Parathyroid adenoma (tissue), 2 donors: Measurements from ENCODE around the gene BOK.

Experiments used
- H2AFZ ChIP-seq: fragments of 300-600 bp; sonication (generic); one replicate; pipeline ENCODE4 v1.7.0; 2017; ENCODE audit warnings: antibody characterized with exemption, mild to moderate bottlenecking
- H3K27ac ChIP-seq: fragments of 300-600 bp; sonication (generic); one replicate; pipeline ENCODE4 v1.7.0; 2017
- H3K27me3 ChIP-seq: fragments of 300-600 bp; sonication (generic); one replicate; pipeline ENCODE4 v1.7.0; 2017; ENCODE audit warnings: low read length; ENCODE audit not compliant: control insufficient read depth, insufficient read depth
- H3K36me3 ChIP-seq: fragments of 300-600 bp; sonication (generic); one replicate; pipeline ENCODE4 v1.7.0; 2017; ENCODE audit warnings: low read length; ENCODE audit not compliant: control insufficient read depth, insufficient read depth
- H3K4me1 ChIP-seq: fragments of 300-600 bp; sonication (generic); one replicate; pipeline ENCODE4 v1.7.0; 2017; ENCODE audit warnings: control low read depth
- H3K4me2 ChIP-seq: fragments of 300-600 bp; sonication (generic); one replicate; pipeline ENCODE4 v1.7.0; 2017; ENCODE audit warnings: low read length
- H3K4me3 ChIP-seq: fragments of 300-600 bp; sonication (generic); one replicate; pipeline ENCODE4 v1.7.0; 2017; ENCODE audit warnings: low read depth, low read length
- H3K79me2 ChIP-seq: fragments of 300-600 bp; sonication (generic); one replicate; pipeline ENCODE4 v1.7.0; 2017; ENCODE audit warnings: control low read depth
- H3K9ac ChIP-seq: fragments of 300-600 bp; sonication (generic); one replicate; pipeline ENCODE4 v1.7.0; 2017; ENCODE audit warnings: mild to moderate bottlenecking
- H3K9me3 ChIP-seq: fragments of 300-600 bp; sonication (generic); one replicate; pipeline ENCODE4 v1.7.0; 2017; ENCODE audit warnings: low read length; ENCODE audit not compliant: control insufficient read depth
- TF ChIP-seq, protein P1 (sequence below): fragments of 300-600 bp; sonication (generic); IDR thresholded peaks from one replicate; pipeline ENCODE4 v1.7.0; 2017; ENCODE audit warnings: antibody characterized with exemption, mild to moderate bottlenecking
- donor health status: primary hyperparathyroidism.

BOK gene

DNA sequence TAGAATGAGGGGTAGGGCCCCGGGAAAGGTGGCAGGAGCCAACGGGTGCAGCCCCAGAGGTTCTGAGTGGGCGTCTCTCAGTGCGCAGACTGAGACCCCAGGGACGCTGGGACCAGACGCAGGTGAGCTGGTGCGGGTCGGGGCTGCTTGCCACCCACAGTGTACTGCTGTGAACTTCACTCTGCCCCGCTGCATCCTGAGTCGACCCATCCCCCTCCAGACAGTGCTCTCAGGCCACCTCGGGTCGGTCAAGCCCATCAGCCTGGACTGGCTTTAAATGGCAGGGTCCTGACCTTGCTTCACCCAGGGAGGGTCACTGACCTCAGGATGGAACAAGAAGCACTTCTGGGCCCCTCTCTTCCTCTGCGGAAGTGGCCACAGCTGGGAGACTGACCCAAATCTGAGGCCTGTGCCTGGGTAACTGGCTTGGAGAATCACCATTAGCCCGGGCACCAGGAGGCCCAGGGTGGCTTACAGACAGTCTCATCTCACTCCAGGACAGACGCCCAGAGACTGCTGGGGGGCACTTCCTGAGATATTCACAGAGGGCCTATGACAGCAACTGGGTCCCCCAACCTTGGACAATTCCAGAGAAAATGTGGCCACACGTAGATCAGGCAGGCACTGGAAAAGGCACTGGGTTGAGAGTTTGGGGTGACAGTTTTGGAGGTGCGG is 23.7 kb upstream of the BOK start:
- no peaks in the 10 kb centered on the region for H3K79me2 ChIP-seq
- H3K27me3 ChIP-seq: no peaks in the 10 kb centered on the region
- H3K4me2 ChIP-seq: no peak overlapping the region
- H3K4me1 ChIP-seq: no peaks in the 10 kb centered on the region
- no peak overlapping the region for H2AFZ ChIP-seq
- H3K36me3 ChIP-seq: no peaks in the 10 kb centered on the region
- no peak overlapping the region for H3K9ac ChIP-seq
- TF ChIP-seq, protein P1, sequence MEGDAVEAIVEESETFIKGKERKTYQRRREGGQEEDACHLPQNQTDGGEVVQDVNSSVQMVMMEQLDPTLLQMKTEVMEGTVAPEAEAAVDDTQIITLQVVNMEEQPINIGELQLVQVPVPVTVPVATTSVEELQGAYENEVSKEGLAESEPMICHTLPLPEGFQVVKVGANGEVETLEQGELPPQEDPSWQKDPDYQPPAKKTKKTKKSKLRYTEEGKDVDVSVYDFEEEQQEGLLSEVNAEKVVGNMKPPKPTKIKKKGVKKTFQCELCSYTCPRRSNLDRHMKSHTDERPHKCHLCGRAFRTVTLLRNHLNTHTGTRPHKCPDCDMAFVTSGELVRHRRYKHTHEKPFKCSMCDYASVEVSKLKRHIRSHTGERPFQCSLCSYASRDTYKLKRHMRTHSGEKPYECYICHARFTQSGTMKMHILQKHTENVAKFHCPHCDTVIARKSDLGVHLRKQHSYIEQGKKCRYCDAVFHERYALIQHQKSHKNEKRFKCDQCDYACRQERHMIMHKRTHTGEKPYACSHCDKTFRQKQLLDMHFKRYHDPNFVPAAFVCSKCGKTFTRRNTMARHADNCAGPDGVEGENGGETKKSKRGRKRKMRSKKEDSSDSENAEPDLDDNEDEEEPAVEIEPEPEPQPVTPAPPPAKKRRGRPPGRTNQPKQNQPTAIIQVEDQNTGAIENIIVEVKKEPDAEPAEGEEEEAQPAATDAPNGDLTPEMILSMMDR: no peak
- H3K27ac ChIP-seq: no peak overlapping the region
- H3K4me3 ChIP-seq: no peak overlapping the region
- H3K9me3 ChIP-seq: no peaks in the 10 kb centered on the region

DNA sequence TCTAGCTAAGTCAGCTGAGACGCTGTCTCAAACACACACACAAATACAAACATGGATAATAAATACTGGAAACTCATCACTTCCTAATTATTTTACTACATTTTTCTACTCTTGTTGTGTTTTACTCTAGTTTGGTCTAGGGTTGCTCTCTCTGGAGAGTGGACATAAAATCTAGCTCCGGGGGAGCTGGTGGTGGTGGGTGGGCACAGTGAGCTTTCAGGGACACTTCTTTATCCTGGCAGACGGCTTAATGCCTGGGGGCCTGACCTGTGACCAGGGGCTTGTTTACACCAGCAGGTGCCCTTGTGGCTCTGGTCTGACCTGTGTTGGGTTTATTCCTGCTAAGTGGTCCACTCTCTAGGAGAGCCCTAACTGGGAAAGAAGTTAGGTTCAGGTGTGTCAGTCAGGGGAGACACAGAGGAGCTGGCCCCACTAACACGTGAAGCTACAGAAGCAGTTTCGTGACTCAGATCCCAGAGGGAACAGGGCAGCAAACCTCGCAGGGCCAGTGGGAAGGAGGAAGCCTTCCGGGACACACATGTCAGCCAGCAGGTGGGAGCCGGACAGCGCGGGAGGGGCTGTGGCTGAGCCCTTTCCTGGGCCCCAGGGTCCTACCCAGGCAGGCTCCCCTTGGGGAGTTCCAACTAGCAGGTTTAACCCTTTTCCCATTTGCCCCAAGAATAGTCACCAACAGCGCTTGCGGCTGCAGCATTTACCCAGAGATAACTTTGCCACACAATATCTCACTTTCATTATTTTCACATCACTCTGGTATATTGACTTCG is 22.5 kb upstream of the BOK start:
- Histone ChIP-seq H3K4me2 (no peak overlapping the region), H3K79me2 (no peaks in the 10 kb centered on the region), H3K9ac (no peak overlapping the region), H3K9me3 (no peaks in the 10 kb centered on the region), H3K4me1 (peaks cover 3% of the 10 kb centered on the region), H3K27me3 (no peaks in the 10 kb centered on the region), H3K4me3 (no peak overlapping the region), H3K36me3 (no peaks in the 10 kb centered on the region), H2AFZ (no peak overlapping the region), H3K27ac (no peak overlapping the region)
- TF ChIP-seq, protein P1: no peak

DNA sequence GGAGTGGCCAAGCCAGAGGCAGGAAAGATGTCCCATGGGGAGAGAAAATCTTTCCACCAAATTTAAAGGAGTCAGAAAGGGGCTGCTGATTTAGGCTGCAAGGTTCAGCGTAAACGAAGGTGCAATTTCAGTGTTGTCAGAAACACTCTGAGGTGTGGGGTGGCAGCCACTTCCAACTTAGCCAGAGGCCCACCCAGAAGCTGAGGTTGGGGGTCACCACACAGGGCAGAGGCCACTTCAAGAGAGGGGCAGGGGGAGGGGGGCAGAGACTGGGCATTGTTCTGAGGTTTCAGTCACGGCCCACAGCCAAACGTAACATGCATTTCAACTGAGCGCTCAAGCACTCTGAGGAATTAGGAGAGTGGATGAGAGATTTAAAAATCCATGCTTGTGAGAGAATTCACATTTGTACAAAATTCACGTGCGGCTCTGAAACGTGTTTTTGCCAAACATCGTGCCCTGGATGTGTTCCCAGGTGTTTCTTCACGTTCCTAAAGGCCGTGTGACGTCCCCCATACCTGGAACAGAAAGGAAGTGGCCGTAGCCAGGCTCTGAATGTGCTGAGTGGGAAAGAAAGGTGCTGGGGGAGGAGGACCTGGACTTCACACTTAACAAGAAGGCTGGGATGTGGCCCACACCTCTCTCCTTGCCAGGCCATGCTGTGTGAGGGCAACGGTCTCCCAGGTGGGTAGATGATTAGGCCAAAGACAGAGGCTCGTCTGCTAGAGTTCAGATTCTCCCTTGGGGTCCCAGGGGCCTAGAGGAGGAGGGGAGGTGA is 19.5 kb upstream of the BOK start:
- H3K9me3 ChIP-seq: no peaks in the 10 kb centered on the region
- no peak overlapping the region for H3K4me3 ChIP-seq
- TF ChIP-seq, protein P1: no peak
- H3K27me3 ChIP-seq: no peaks in the 10 kb centered on the region
- H3K79me2 ChIP-seq: no peaks in the 10 kb centered on the region
- no peak overlapping the region for H2AFZ ChIP-seq
- no peak overlapping the region for H3K27ac ChIP-seq
- no peak overlapping the region for H3K9ac ChIP-seq
- peaks cover 3% of the 10 kb centered on the region for H3K4me1 ChIP-seq
- H3K4me2 ChIP-seq: no peak overlapping the region
- no peaks in the 10 kb centered on the region for H3K36me3 ChIP-seq

DNA sequence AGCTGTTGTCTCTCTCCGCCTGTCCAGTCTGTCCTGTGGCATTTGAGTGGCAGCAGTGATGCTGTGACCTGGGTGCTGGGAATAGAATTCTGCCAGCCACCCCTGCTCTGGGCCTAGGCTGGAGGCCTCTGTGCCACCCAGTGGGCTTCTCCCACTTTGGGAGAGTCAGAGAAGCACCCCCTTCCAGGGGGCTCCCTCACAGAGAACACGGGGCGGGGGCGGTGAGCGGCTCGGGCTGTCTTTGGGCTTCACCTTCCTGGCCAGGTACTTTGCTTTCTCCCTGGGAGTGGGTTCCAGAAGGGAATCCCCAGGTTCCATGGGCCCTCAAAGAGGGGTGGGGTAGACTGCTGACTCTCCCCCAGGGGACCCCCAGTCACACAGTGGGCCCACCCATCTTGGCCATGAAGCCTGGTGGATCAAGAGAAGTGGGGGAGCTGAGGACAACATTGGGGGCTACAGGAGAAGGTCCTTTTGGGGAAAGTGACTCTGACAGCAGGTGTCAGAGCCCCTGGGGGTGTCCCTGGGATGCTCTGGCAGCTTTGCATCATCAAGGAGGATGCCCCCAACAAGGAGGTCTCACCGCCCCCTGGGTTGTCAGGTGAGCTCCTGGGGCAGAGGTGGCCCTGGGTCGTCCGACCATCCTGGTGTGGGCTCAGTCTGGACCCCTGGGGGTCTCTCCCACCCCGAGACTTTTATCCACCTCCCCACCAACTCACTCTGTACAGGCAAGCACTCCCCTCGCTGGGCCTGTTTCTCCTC is 18.8 kb upstream of the BOK start:
- H3K27ac ChIP-seq: no peak overlapping the region
- H3K4me3 ChIP-seq: no peak overlapping the region
- H2AFZ ChIP-seq: no peak overlapping the region

More for the DNA sequence above, 18.8 kb upstream of the BOK start:
- Histone ChIP-seq H3K4me1 (peaks cover 3% of the 10 kb centered on the region), H3K9me3 (no peaks in the 10 kb centered on the region), H3K36me3 (no peaks in the 10 kb centered on the region), H3K9ac (no peak overlapping the region), H3K4me2 (no peak overlapping the region), H3K79me2 (no peaks in the 10 kb centered on the region), H3K27me3 (no peaks in the 10 kb centered on the region)
- TF ChIP-seq, protein P1: no peak
